K562 (cell line): ENCODE data around the gene PRR29. TPM values are rescaled to one million over a fixed set of nuclear protein-coding genes. Genes with fewer than 3 reads are reported as not detected.

Source experiments
- AFF1 ChIP-seq, 2 experiments: fragments of 450-650 bp; IDR thresholded peaks; 2 replicates each; pipeline ENCODE4 v1.6.1; 2018; ENCODE audit warnings: mild to moderate bottlenecking in 2 of 2, low read depth in 1 of 2; ENCODE audit not compliant: partially characterized antibody in 2 of 2
- ATF1 ChIP-seq, 2 experiments: fragments of 450-650 bp in 1 of 2; IDR thresholded peaks; 2 replicates each; pipeline ENCODE4 v1.6.1; 2016; ENCODE audit warnings: missing compliant biosample characterization in 1 of 2, missing genetic modification characterization in 1 of 2
- CBFB ChIP-seq: sonication (generic); formaldehyde crosslinking; IDR thresholded peaks from 2 replicates; pipeline ENCODE4 v1.4.0; 2020; ENCODE audit warnings: mild to moderate bottlenecking, missing genetic modification reagents
- CREM ChIP-seq: IDR thresholded peaks from 2 replicates; pipeline ENCODE4 v1.6.1; 2014; ENCODE audit warnings: antibody characterized with exemption, low read depth
- HBP1 ChIP-seq: fragments of 450-650 bp; formaldehyde crosslinking; IDR thresholded peaks from 2 replicates; pipeline ENCODE4 v1.4.0; 2022; ENCODE audit warnings: missing genetic modification characterization
- HDAC8 ChIP-seq: fragments of 450-650 bp; IDR thresholded peaks from 2 replicates; pipeline ENCODE4 v1.6.1; 2016; ENCODE audit warnings: mild to moderate bottlenecking, missing genetic modification characterization, moderate library complexity, missing compliant biosample characterization
- HNRNPLL ChIP-seq: fragments of 200-400 bp; formaldehyde crosslinking; IDR thresholded peaks from 2 replicates; pipeline ENCODE4 v1.6.1; 2017; ENCODE audit warnings: low read length, low read depth, mild to moderate bottlenecking; ENCODE audit not compliant: poor library complexity, severe bottlenecking
- LARP7 ChIP-seq: fragments of 450-650 bp; IDR thresholded peaks from 2 replicates; pipeline ENCODE4 v1.6.1; 2016
- MXI1 ChIP-seq: IDR thresholded peaks from 2 replicates; pipeline ENCODE4 v1.6.1; 2011; ENCODE audit warnings: low read depth, mild to moderate bottlenecking, improper control_type of control experiment, low read length
- NONO ChIP-seq, 2 experiments: fragments of 200-400 bp in 1 of 2; fragments of 450-650 bp in 1 of 2; formaldehyde crosslinking in 1 of 2; IDR thresholded peaks; 2 replicates each; pipeline ENCODE4 v1.6.1; 2017; ENCODE audit warnings: low read depth in 2 of 2, mild to moderate bottlenecking in 2 of 2, moderate library complexity in 2 of 2, low read length in 1 of 2
- NRF1 ChIP-seq, 2 experiments: fragments of 450-650 bp; IDR thresholded peaks in 1 of 2; conservative IDR thresholded peaks in 1 of 2; 2 replicates each; pipeline ENCODE4 v1.6.1; 2014; ENCODE audit warnings: mild to moderate bottlenecking in 2 of 2
- POLR2AphosphoS5 ChIP-seq: IDR thresholded peaks from 2 replicates; pipeline ENCODE4 v1.6.1; 2011; ENCODE audit warnings: mild to moderate bottlenecking, low read depth, low read length, moderate library complexity; ENCODE audit not compliant: control insufficient read depth, insufficient read depth
- PPARD ChIP-seq: fragments of 250-450 bp; sonication (Bioruptor Pico); IDR thresholded peaks from 2 replicates; pipeline ENCODE4 v1.8.0; 2022; ENCODE audit warnings: inconsistent platforms, mild to moderate bottlenecking, moderate library complexity
- PURB ChIP-seq: sonication (generic); formaldehyde crosslinking; IDR thresholded peaks from 2 replicates; pipeline ENCODE4 v1.9.0; 2021; ENCODE audit warnings: low read depth, mild to moderate bottlenecking, missing genetic modification reagents
- SNAPC5 ChIP-seq: fragments of 250-450 bp; sonication (Bioruptor Pico); IDR thresholded peaks from 2 replicates; pipeline ENCODE4 v1.8.0; 2021; ENCODE audit warnings: moderate library complexity, mild to moderate bottlenecking, inconsistent platforms
- SNIP1 ChIP-seq: fragments of 450-650 bp; IDR thresholded peaks from 2 replicates; pipeline ENCODE4 v1.7.1; 2017; ENCODE audit warnings: low read depth, mild to moderate bottlenecking
- TAF15 ChIP-seq: fragments of 200-400 bp; formaldehyde crosslinking; IDR thresholded peaks from 2 replicates; pipeline ENCODE4 v1.6.1; 2017; ENCODE audit warnings: mild to moderate bottlenecking, low read depth, low read length, moderate library complexity
- TCF3 ChIP-seq: sonication (generic); formaldehyde crosslinking; IDR thresholded peaks from 2 replicates; pipeline ENCODE4 v1.4.0; 2020; ENCODE audit warnings: mild to moderate bottlenecking, missing genetic modification reagents
- XRCC4 ChIP-seq: IDR thresholded peaks from one replicate; pipeline ENCODE4 v1.6.1; 2011; ENCODE audit not compliant: insufficient read depth, insufficient read length; ENCODE audit errors: extremely low read depth
- ZNF12 ChIP-seq: sonication (generic); formaldehyde crosslinking; IDR thresholded peaks from 2 replicates; pipeline ENCODE4 v1.4.0; 2020; ENCODE audit warnings: mild to moderate bottlenecking, missing genetic modification reagents
- ZNF785 ChIP-seq: fragments of 250-450 bp; sonication (Bioruptor Pico); IDR thresholded peaks from 2 replicates; pipeline ENCODE4 v1.4.0; 2020; ENCODE audit warnings: mild to moderate bottlenecking
- polyA plus RNA-seq, 8 experiments: library from polyadenylated mRNA; depleted of rRNA in 4 of 8; stranded (reverse) in 5 of 8; unstranded in 3 of 8; fragments of >200 nt; fragmentation: Nextera tagmentation in 2 of 8; fragmentation: Illumina TruSeq in 1 of 8; extraction: Ambion mirVana in 2 of 8; extraction: Trizol in 1 of 8; gene quantifications; 2 replicates each; pipeline versions ENCODE4 v1.2.1 to v1.2.3, GENCODE V29; 2011 to 2014; ENCODE audit warnings: inconsistent platforms in 1 of 8, missing spikeins in 1 of 8
- total RNA-seq, 7 experiments: library from RNA; depleted of rRNA in 6 of 7; stranded (reverse); fragments of >200 nt in 6 of 7; fragmentation: Illumina TruSeq in 2 of 7; extraction: Trizol in 2 of 7; gene quantifications; 2 replicates each; pipeline versions ENCODE4 v1.2.1 to v1.2.3, GENCODE V29; 2011 to 2021; ENCODE audit warnings: low replicate concordance in 1 of 7

PRR29 gene
- total and polyA plus RNA-seq, 9 of the 15 experiments (the other 6 are each of a cell fraction or from before 2014, with no cell fraction given), result 0.08 to 0.58 (median 0.15) TPM; not detected in 5

GRCh38 chr17:63984651-63985386 lies 13.3 kb upstream of the PRR29 start (continued):
- TF ChIP-seq AFF1 (IDR thresholded peaks at IDR 0.05; ENCODE audit: low read depth in 1 of 2, partially characterized antibody in 2 of 2), result no peak
- no peak for TF ChIP-seq XRCC4
- no peak for TF ChIP-seq HNRNPLL
- TF ChIP-seq ZNF12, result no peak
- TF ChIP-seq HDAC8 (tag), result no peak
- TF ChIP-seq ZNF785, result no peak
- no peak for TF ChIP-seq POLR2AphosphoS5
- no peak for TF ChIP-seq LARP7
- TF ChIP-seq MXI1, result no peak
- no peak for TF ChIP-seq NONO (IDR thresholded peaks at IDR 0.05; ENCODE audit: low read depth in 2 of 2, low read length in 1 of 2)
- no peak for TF ChIP-seq TCF3 (CRISPR knock-in tag)
- no peak for TF ChIP-seq SNAPC5
- no peak for TF ChIP-seq PURB (CRISPR knock-in tag)
- no peak for TF ChIP-seq HBP1 (CRISPR knock-in tag)
- no peak for TF ChIP-seq CBFB
- TF ChIP-seq TAF15, result no peak
- TF ChIP-seq NRF1 (conservative IDR thresholded peaks at IDR 0.05 in 1 of 2, IDR thresholded peaks at IDR 0.05 in 1 of 2), result peak; percentile 86 to 88
- no peak for TF ChIP-seq ATF1 (CRISPR knock-in tag; IDR thresholded peaks at IDR 0.05)
- TF ChIP-seq ATF1 (tag; IDR thresholded peaks at IDR 0.05), result peak; percentile 40; the same call in 1 of the 2 replicates
- no peak for TF ChIP-seq SNIP1
- peak; percentile 65 for TF ChIP-seq CREM
- TF ChIP-seq PPARD (CRISPR knock-in tag), result no peak
